Islet of Langerhans (tissue), 1 donor: ENCODE measurements around the gene PCDHGB4.
"Not testable (repeated sequence)": the region's sequence is repeated elsewhere in the genome, so short reads cannot be mapped to it uniquely, and the experiment has no call there.

Experiments used
- FAIRE-seq: peaks from one replicate; lab custom pipeline; 2011; peaks lifted over from hg19 to GRCh38; lab: Jason Lieb, UNC

The PCDHGB4 gene

GRCh38 chr5:141366016-141366896, 21.2 kb upstream of the PCDHGB4 start:
- FAIRE-seq, result no peak

- FAIRE-seq, result no peak
These were observed 17.3 kb upstream of the PCDHGB4 start, which contains the start of gene PCDHGB3 for GRCh38 chr5:141369994-141370848. TSS of gene PCDHGB3 (plus strand) at chr5:141370242. CDS start at chr5:141370395, 153 bp downstream.

- FAIRE-seq, result no peak
These were observed 15.7 kb upstream of the PCDHGB4 start for GRCh38 chr5:141371572-141372475.

GRCh38 chr5:141373673-141374317, 13.7 kb upstream of the PCDHGB4 start, which contains the start of gene PCDHGA6:
TSS of gene PCDHGA6 (plus strand) at chr5:141373891. CDS start at chr5:141374084, 193 bp downstream.
- FAIRE-seq, result no peak

- FAIRE-seq, result no peak
These were observed 12.9 kb upstream of the PCDHGB4 start for GRCh38 chr5:141374627-141375026.

- not testable (repeated sequence) for FAIRE-seq
These were observed 11.9 kb upstream of the PCDHGB4 start for GRCh38 chr5:141375444-141376155.

- FAIRE-seq, result no peak
These were observed 4.8 kb upstream of the PCDHGB4 start, which contains the start of gene PCDHGA7 for GRCh38 chr5:141382469-141383294. TSS of gene PCDHGA7 (plus strand) at chr5:141382742. CDS start at chr5:141382900, 158 bp downstream.

GRCh38 chr5:141383345-141383744, 4.2 kb upstream of the PCDHGB4 start:
- no peak for FAIRE-seq

- no peak for FAIRE-seq
These were observed 2.8 kb upstream of the PCDHGB4 start for GRCh38 chr5:141384471-141385267.

- no peak for FAIRE-seq
These were observed 1.2 kb downstream of the PCDHGB4 start for GRCh38 chr5:141388661-141389060.

- FAIRE-seq, result no peak
These were observed 1.9 kb downstream of the PCDHGB4 start for GRCh38 chr5:141389153-141390042.

GRCh38 chr5:141392429-141393198, 5.1 kb downstream of the PCDHGB4 start, which contains the start of gene PCDHGA8:
TSS of gene PCDHGA8 (plus strand) at chr5:141392633. CDS start at chr5:141392814, 181 bp downstream.
- FAIRE-seq, result no peak

GRCh38 chr5:141393267-141393666, 5.8 kb downstream of the PCDHGB4 start:
- no peak for FAIRE-seq

GRCh38 chr5:141394401-141395187, 7.1 kb downstream of the PCDHGB4 start:
- not testable (repeated sequence) for FAIRE-seq

GRCh38 chr5:141397756-141398551, 10.5 kb downstream of the PCDHGB4 start, which contains the start of gene PCDHGB5:
TSS of gene PCDHGB5 (plus strand) at chr5:141397947. CDS start at chr5:141398128, 181 bp downstream.
- FAIRE-seq, result not testable (repeated sequence)
